Measurements from ENCODE around the gene RAD1.

- TF ChIP-seq, protein P1, sequence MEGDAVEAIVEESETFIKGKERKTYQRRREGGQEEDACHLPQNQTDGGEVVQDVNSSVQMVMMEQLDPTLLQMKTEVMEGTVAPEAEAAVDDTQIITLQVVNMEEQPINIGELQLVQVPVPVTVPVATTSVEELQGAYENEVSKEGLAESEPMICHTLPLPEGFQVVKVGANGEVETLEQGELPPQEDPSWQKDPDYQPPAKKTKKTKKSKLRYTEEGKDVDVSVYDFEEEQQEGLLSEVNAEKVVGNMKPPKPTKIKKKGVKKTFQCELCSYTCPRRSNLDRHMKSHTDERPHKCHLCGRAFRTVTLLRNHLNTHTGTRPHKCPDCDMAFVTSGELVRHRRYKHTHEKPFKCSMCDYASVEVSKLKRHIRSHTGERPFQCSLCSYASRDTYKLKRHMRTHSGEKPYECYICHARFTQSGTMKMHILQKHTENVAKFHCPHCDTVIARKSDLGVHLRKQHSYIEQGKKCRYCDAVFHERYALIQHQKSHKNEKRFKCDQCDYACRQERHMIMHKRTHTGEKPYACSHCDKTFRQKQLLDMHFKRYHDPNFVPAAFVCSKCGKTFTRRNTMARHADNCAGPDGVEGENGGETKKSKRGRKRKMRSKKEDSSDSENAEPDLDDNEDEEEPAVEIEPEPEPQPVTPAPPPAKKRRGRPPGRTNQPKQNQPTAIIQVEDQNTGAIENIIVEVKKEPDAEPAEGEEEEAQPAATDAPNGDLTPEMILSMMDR (IDR thresholded peaks at IDR 0.05), result no peak
- TF ChIP-seq EP300 (IDR thresholded peaks at IDR 0.05; ENCODE audit: low read depth), result no peak
Measured at GRCh38 chr5:34918025-34918424, 2.7 kb upstream of the RAD1 start.
